Fibroblast of lung (primary cell): ENCODE results near the gene MSI2. TPM values are rescaled to one million over a fixed set of nuclear protein-coding genes. Genes with fewer than 3 reads are reported as not detected.

Source experiments
- DNase-seq, 2 donors: peaks; one replicate each; pipeline versions ENCODE4 v3.0.0 to v3.0.0-alpha.2; 2010; ENCODE audit warnings: low read depth in 2 of 2
- H2AFZ ChIP-seq: 2 replicates; pipeline ENCODE4 v1.5.1; 2012; ENCODE audit warnings: low read length, control low read depth, inconsistent platforms
- H3K27ac ChIP-seq: 2 replicates; pipeline ENCODE4 v1.5.1; 2011; ENCODE audit warnings: low read length, control low read depth; ENCODE audit not compliant: insufficient read depth
- H3K27me3 ChIP-seq: 2 replicates; pipeline ENCODE4 v1.5.1; 2011; ENCODE audit warnings: mild to moderate bottlenecking, low read length; ENCODE audit not compliant: control insufficient read depth, insufficient read depth
- H3K36me3 ChIP-seq: 2 replicates; pipeline ENCODE4 v1.5.1; 2011; ENCODE audit warnings: low read length; ENCODE audit not compliant: control insufficient read depth, insufficient read depth
- H3K4me1 ChIP-seq: 2 replicates; pipeline ENCODE4 v1.5.1; 2011; ENCODE audit warnings: low read length; ENCODE audit not compliant: control insufficient read depth, insufficient read depth; ENCODE audit errors: extremely low read depth
- H3K4me2 ChIP-seq: 2 replicates; pipeline ENCODE4 v1.5.1; 2011; ENCODE audit warnings: low read length, control low read depth; ENCODE audit not compliant: insufficient read depth; ENCODE audit errors: extremely low read depth
- H3K4me3 ChIP-seq, 4 experiments: fragments of 200-600 bp in 1 of 4; sonication (generic) in 1 of 4; replicated peaks in 1 of 4; 2 replicates each; pipeline ENCODE4 v1.5.1; 2011 to 2016; ENCODE audit warnings: low read length in 4 of 4, low read depth in 3 of 4, mild to moderate bottlenecking in 3 of 4, control low read depth in 2 of 4, inconsistent platforms in 1 of 4, mixed read lengths in 1 of 4; ENCODE audit not compliant: insufficient read depth in 1 of 4; ENCODE audit errors: control extremely low read depth in 1 of 4
- H3K79me2 ChIP-seq: 2 replicates; pipeline ENCODE4 v1.5.1; 2012; ENCODE audit warnings: mild to moderate bottlenecking, low read length, inconsistent platforms; ENCODE audit not compliant: control insufficient read depth, insufficient read depth
- H3K9ac ChIP-seq: 2 replicates; pipeline ENCODE4 v1.5.1; 2011; ENCODE audit warnings: mild to moderate bottlenecking, low read length, control low read depth; ENCODE audit not compliant: insufficient read depth
- H3K9me3 ChIP-seq: 2 replicates; pipeline ENCODE4 v1.5.1; 2012; ENCODE audit warnings: low read depth, low read length; ENCODE audit not compliant: control insufficient read depth, insufficient read depth
- H4K20me1 ChIP-seq: 2 replicates; pipeline ENCODE4 v1.5.1; 2011; ENCODE audit warnings: low read length; ENCODE audit not compliant: control insufficient read depth, insufficient read depth; ENCODE audit errors: extremely low read depth
- CTCF ChIP-seq, 2 donors: IDR thresholded peaks in 1 of 2; conservative IDR thresholded peaks in 1 of 2; 1 replicate in 1 of 2; 2 replicates in 1 of 2; pipeline ENCODE4 v1.5.1; 2011 to 2012; ENCODE audit warnings: low read length in 2 of 2, control low read depth in 1 of 2, inconsistent platforms in 1 of 2, low read depth in 1 of 2, mild to moderate bottlenecking in 1 of 2
- EZH2 ChIP-seq: IDR thresholded peaks from 2 replicates; pipeline ENCODE4 v1.5.1; 2012; ENCODE audit warnings: low read length, control low read depth, mild to moderate bottlenecking; ENCODE audit errors: missing control alignments
- polyA plus RNA-seq, 2 donors: library from polyadenylated mRNA; depleted of rRNA in 1 of 2; stranded (reverse) in 1 of 2; unstranded in 1 of 2; fragments of >200 nt; gene quantifications; 2 replicates each; pipeline ENCODE4 v1.2.1, GENCODE V29; 2011 to 2012; ENCODE audit warnings: missing spikeins in 1 of 2
- total RNA-seq: library from RNA; depleted of rRNA; stranded (reverse); fragments of >200 nt; gene quantifications from 2 replicates; pipeline ENCODE4 v1.2.1, GENCODE V29; 2014

Gene MSI2
- total and polyA plus RNA-seq, 2 donors (not counting 1 experiment from before 2014, with no cell fraction given): 6.8 to 14.2 TPM

GRCh38 chr17:57675427-57676387 lies 419.4 kb downstream of the MSI2 start:
- H2AFZ ChIP-seq: no peak overlapping the region
- H3K27ac ChIP-seq: no peak overlapping the region
- H3K27me3 ChIP-seq: no peaks in the 10 kb centered on the region
- no peaks in the 10 kb centered on the region for H4K20me1 ChIP-seq
- no peak overlapping the region for H3K4me3 ChIP-seq
- no peak for DNase-seq
- TF ChIP-seq EZH2 (no peak), CTCF (conservative IDR thresholded peaks at IDR 0.05 in 1 of 2, IDR thresholded peaks at IDR 0.05 in 1 of 2; ENCODE audit: low read depth in 1 of 2, low read length in 2 of 2) (no peak)
- H3K4me1 ChIP-seq: peaks cover 2% of the 10 kb centered on the region
- H3K9ac ChIP-seq: no peak overlapping the region
- H3K9me3 ChIP-seq: no peaks in the 10 kb centered on the region
- no peaks in the 10 kb centered on the region for H3K79me2 ChIP-seq
- H3K4me2 ChIP-seq: no peak overlapping the region
- no peaks in the 10 kb centered on the region for H3K36me3 ChIP-seq

GRCh38 chr17:57676543-57676942 lies 420.2 kb downstream of the MSI2 start:
- no peaks in the 10 kb centered on the region for H3K79me2 ChIP-seq
- no peaks in the 10 kb centered on the region for H4K20me1 ChIP-seq
- H3K27me3 ChIP-seq: no peaks in the 10 kb centered on the region
- no peaks in the 10 kb centered on the region for H3K36me3 ChIP-seq
- no peak overlapping the region for H2AFZ ChIP-seq
- H3K4me2 ChIP-seq: no peak overlapping the region
- peaks cover 2% of the 10 kb centered on the region for H3K4me1 ChIP-seq
- no peak overlapping the region for H3K4me3 ChIP-seq
- no peaks in the 10 kb centered on the region for H3K9me3 ChIP-seq
- TF ChIP-seq EZH2 (no peak), CTCF (conservative IDR thresholded peaks at IDR 0.05 in 1 of 2, IDR thresholded peaks at IDR 0.05 in 1 of 2; ENCODE audit: low read depth in 1 of 2, low read length in 2 of 2) (no peak)
- H3K9ac ChIP-seq: no peak overlapping the region
- no peak for DNase-seq
- no peak overlapping the region for H3K27ac ChIP-seq

GRCh38 chr17:57677301-57677700 lies 421.0 kb downstream of the MSI2 start:
- Histone ChIP-seq H3K9ac (no peak overlapping the region), H3K4me2 (no peak overlapping the region), H3K9me3 (no peaks in the 10 kb centered on the region), H3K4me1 (no peaks in the 10 kb centered on the region), H3K4me3 (no peak overlapping the region), H3K27ac (no peak overlapping the region), H3K79me2 (no peaks in the 10 kb centered on the region), H2AFZ (no peak overlapping the region), H3K27me3 (no peaks in the 10 kb centered on the region), H3K36me3 (no peaks in the 10 kb centered on the region), H4K20me1 (no peaks in the 10 kb centered on the region)
- TF ChIP-seq CTCF (conservative IDR thresholded peaks at IDR 0.05 in 1 of 2, IDR thresholded peaks at IDR 0.05 in 1 of 2; ENCODE audit: low read depth in 1 of 2, low read length in 2 of 2): no peak
- TF ChIP-seq EZH2: no peak
- no peak for DNase-seq
